Tibial nerve (tissue), 4 donors: ENCODE results near the gene SIPA1L2.

Experiments
- CTCF ChIP-seq, 5 experiments: fragments of 200-600 bp in 3 of 5; fragments of 450-650 bp in 2 of 5; sonication (generic) in 3 of 5; IDR thresholded peaks; one replicate each; pipeline ENCODE4 v1.5.1; 2016 to 2019; ENCODE audit warnings: antibody characterized with exemption in 5 of 5, mild to moderate bottlenecking in 3 of 5, moderate library complexity in 2 of 5
- EP300 ChIP-seq, 2 donors: sonication (generic); formaldehyde crosslinking; IDR thresholded peaks; one replicate each; pipeline ENCODE4 v1.6.1; 2017; ENCODE audit warnings: antibody characterized with exemption in 2 of 2, mild to moderate bottlenecking in 1 of 2
- POLR2A ChIP-seq, 2 donors: fragments of 450-650 bp; IDR thresholded peaks; one replicate each; pipeline ENCODE4 v1.6.1; 2017; ENCODE audit warnings: antibody characterized with exemption in 2 of 2, mild to moderate bottlenecking in 2 of 2, moderate library complexity in 2 of 2

GRCh38 chr1:232643251-232643650 lies 13.3 kb upstream of the SIPA1L2 start:
- TF ChIP-seq CTCF (IDR thresholded peaks at IDR 0.05) (no peak), POLR2A (IDR thresholded peaks at IDR 0.05) (no peak), EP300 (IDR thresholded peaks at IDR 0.05) (no peak)
